SK-N-MC (cell line): Measurements from ENCODE around the gene PFDN6.

ENCODE experiments used
- EZH2 ChIP-seq: fragments of 200-600 bp; sonication (generic); IDR thresholded peaks from one replicate; pipeline ENCODE4 v1.6.1; 2017; ENCODE audit warnings: antibody characterized with exemption
- POLR2AphosphoS5 ChIP-seq: IDR thresholded peaks from 2 replicates; pipeline ENCODE4 v1.6.1; 2012; ENCODE audit warnings: mild to moderate bottlenecking, low read depth, low read length, borderline replicate concordance

GRCh38 chr6:33323623-33323948 is 34.2 kb downstream of the PFDN6 start:
- no peak for TF ChIP-seq POLR2AphosphoS5
- no peak for TF ChIP-seq EZH2
